HG03108 (cell line): ENCODE measurements around the gene TVP23A.

Experiments
- ATAC-seq: cut with Tn5 transposase; IDR thresholded peaks from one replicate; pipeline ENCODE4 v1.9.1; 2021; ENCODE audit warnings: moderate library complexity; ENCODE audit not compliant: unreplicated experiment

The TVP23A gene

GRCh38 chr16:10817963-10818941, at the start of gene TVP23A:
Gene TVP23A, minus strand, starts transcription at chr16:10818794. Its CDS starts 301 bp downstream, at chr16:10818493.
- no peak for ATAC-seq

GRCh38 chr16:10868104-10868595, 49.6 kb upstream of the TVP23A start:
- ATAC-seq: no peak

GRCh38 chr16:10867199-10867598, 48.6 kb upstream of the TVP23A start:
- ATAC-seq: no peak

GRCh38 chr16:10865991-10866966, 47.7 kb upstream of the TVP23A start:
- ATAC-seq: no peak

- ATAC-seq: no peak
These were observed 43.8 kb upstream of the TVP23A start for GRCh38 chr16:10862438-10862837.

GRCh38 chr16:10859658-10860057, 41.1 kb upstream of the TVP23A start:
- ATAC-seq: no peak

- ATAC-seq: no peak
These were observed 40.4 kb upstream of the TVP23A start for GRCh38 chr16:10859020-10859419.

GRCh38 chr16:10858203-10858602, 39.6 kb upstream of the TVP23A start:
- ATAC-seq: no peak

- ATAC-seq: no peak
These were observed 37.4 kb upstream of the TVP23A start for GRCh38 chr16:10856042-10856441.

GRCh38 chr16:10852948-10853347, 34.4 kb upstream of the TVP23A start:
- no peak for ATAC-seq

GRCh38 chr16:10852286-10852685, 33.7 kb upstream of the TVP23A start:
- no peak for ATAC-seq

- ATAC-seq: no peak
These were observed 32.9 kb upstream of the TVP23A start for GRCh38 chr16:10851512-10851911.

- ATAC-seq: no peak
These were observed 31.9 kb upstream of the TVP23A start for GRCh38 chr16:10850478-10850850.

- no peak for ATAC-seq
These were observed 31.3 kb upstream of the TVP23A start for GRCh38 chr16:10849736-10850477.

GRCh38 chr16:10847176-10847575, 28.6 kb upstream of the TVP23A start:
- no peak for ATAC-seq

- ATAC-seq: no peak
These were observed 27.8 kb upstream of the TVP23A start for GRCh38 chr16:10846213-10846998.

GRCh38 chr16:10840703-10841102, 22.1 kb upstream of the TVP23A start:
- no peak for ATAC-seq

- ATAC-seq: no peak
These were observed 20.7 kb upstream of the TVP23A start for GRCh38 chr16:10839279-10839666.

- ATAC-seq: no peak
These were observed 20.2 kb upstream of the TVP23A start for GRCh38 chr16:10838621-10839278.
